Astrocyte of the spinal cord (primary cell): Measurements from ENCODE around the gene BRWD1.

Experiments used
- DNase-seq: peaks from one replicate; pipeline ENCODE4 v3.0.0; 2011; ENCODE audit warnings: low read depth, low spot score
- H3K4me3 ChIP-seq: 2 replicates; pipeline ENCODE4 v1.5.1; 2011; ENCODE audit warnings: low read depth, mild to moderate bottlenecking, low read length, moderate library complexity
- in situ Hi-C: cut with HindIII; loops from 2 replicates; pipeline ENCODE4 v1.10.0; 2017; ENCODE audit warnings: low sequenced_read_pairs
- TF ChIP-seq, protein P1 (sequence below): IDR thresholded peaks from 2 replicates; pipeline ENCODE4 v1.5.1; 2012; ENCODE audit warnings: low read depth, mild to moderate bottlenecking, low read length, inconsistent platforms

The BRWD1 gene

DNA sequence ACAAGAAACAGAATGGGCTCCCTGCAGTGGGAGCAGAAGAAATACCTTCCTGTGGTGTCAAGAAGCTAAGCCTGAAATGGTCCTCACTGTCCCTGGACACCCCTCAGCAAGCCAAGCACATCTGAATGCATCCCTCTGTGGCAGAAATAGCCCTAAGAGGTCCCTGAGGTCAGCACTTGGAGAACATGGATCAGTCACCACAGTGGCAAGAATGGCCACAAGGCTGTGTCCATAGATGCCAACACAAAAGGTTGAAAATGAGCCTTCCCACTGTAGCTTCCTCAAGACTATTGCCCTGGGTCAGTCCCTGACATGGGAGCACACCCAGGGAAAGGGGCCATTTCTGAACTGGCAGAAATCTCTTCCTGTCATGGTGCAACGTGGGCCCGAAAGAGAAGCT is 157.9 kb downstream of the BRWD1 start:
- in situ Hi-C loops = no loop called here
- TF ChIP-seq, protein P1, sequence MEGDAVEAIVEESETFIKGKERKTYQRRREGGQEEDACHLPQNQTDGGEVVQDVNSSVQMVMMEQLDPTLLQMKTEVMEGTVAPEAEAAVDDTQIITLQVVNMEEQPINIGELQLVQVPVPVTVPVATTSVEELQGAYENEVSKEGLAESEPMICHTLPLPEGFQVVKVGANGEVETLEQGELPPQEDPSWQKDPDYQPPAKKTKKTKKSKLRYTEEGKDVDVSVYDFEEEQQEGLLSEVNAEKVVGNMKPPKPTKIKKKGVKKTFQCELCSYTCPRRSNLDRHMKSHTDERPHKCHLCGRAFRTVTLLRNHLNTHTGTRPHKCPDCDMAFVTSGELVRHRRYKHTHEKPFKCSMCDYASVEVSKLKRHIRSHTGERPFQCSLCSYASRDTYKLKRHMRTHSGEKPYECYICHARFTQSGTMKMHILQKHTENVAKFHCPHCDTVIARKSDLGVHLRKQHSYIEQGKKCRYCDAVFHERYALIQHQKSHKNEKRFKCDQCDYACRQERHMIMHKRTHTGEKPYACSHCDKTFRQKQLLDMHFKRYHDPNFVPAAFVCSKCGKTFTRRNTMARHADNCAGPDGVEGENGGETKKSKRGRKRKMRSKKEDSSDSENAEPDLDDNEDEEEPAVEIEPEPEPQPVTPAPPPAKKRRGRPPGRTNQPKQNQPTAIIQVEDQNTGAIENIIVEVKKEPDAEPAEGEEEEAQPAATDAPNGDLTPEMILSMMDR = no peak
- DNase-seq = no peak
- H3K4me3 ChIP-seq = no peak overlapping the region

DNA sequence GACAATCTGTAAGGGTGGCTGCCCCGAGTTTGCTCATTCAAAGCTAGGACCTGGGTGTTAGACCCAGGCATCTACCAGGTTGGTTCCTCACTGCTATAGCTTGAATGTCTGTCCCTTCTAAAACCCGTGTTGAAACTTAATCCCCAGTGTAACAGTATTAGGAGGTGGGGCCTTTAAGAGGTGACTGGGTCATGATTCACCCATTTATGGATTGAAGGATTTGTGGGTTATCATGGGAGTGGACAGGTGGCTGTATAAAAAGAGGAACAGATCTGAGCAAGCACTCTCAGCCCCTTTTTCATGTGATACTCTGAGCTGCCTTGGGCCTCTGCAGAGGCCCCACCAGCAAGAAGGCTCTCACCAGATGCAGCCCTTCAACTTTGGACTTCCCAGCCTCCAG is 159.6 kb downstream of the BRWD1 start:
- in situ Hi-C loops = no loop called here

DNA sequence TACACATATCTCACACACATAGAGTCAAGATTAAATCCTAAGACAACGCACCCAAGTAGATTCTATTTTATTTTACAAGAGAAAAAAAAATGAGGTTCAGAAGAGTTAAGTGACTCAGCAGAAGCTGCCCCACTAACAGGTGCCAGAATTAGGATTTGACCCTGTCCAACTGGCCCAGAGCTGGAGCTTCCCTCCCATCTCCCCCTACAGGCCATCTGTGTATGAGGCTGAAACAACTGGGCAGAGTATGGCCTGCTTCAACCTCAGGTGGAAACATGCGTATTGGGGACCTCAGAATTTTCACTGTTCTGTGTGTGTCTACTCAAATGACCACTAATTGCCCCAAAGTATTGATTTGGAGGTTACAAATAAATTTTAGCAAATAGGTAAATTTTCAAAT is 160.1 kb downstream of the BRWD1 start:
- in situ Hi-C loops = no loop called here
- TF ChIP-seq, protein P1 = peak; percentile 57

More for the DNA sequence above, 159.6 kb downstream of the BRWD1 start:
- no peak overlapping the region for H3K4me3 ChIP-seq
- TF ChIP-seq, protein P1 = no peak
- no peak for DNase-seq

DNA sequence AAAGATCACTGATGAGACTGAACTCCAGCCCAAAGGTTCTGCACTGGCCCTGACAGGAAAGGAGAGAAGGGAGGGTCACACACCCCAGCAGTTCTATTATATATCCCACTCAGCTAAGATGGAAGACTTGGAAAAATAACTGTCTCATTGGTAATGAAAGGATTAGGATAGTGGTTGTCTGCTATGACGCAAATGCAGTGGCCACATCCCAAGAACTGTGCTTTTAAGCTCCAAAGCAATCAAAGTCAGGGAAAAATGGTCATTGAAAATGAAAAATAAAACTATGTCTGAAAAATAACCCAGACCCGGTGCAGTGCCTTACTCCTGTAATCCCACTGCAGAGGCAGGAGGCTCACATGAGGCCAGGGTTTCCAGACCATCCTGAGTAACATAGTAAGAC is 161.2 kb downstream of the BRWD1 start:
- H3K4me3 ChIP-seq = no peak overlapping the region
- no peak for DNase-seq
- TF ChIP-seq, protein P1 = no peak
- in situ Hi-C loops = no loop called here

More for the DNA sequence above, 160.1 kb downstream of the BRWD1 start:
- DNase-seq = no peak
- no peak overlapping the region for H3K4me3 ChIP-seq

DNA sequence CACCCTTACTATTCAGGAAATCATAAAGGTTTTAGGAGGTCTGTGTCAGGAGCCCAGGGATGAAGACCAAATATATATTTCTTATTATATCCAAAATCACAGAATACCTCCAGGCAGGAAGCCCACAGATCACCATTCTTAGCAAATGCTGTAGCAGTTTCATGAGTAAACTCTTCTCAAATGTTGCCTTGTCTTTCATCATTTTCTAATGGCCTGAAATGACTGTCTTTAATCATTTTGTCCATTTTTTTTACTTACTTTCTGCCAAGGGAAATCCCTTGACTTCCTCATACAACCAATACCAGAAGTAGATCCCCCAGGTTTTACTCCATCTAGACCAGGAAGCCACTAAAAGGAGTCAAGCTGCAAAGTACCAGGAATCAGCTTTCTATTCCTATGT is 162.6 kb downstream of the BRWD1 start:
- no peak for DNase-seq
- TF ChIP-seq, protein P1 = no peak
- no peak overlapping the region for H3K4me3 ChIP-seq
- in situ Hi-C loops = no loop called here

DNA sequence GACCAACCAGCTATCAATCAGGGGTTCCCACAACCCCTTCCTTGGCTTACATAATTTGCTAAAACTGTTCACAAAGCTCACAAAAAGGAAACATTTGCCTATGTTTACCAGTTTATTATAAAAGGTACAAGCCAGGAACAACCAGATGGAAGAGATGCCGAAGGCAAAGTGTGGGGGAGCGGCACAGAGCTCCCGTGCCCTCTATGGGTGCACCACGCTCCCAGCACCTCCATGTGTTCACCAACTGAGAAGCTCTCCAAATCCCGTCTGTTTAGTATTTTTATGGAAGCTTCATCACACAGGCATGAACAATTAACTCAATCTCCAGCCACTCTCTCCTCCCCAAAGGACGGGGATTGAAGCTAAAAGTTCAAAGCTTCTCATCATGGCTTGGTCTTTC is 163.1 kb downstream of the BRWD1 start:
- no peak for DNase-seq
- TF ChIP-seq, protein P1 = no peak
- in situ Hi-C loops = no loop called here
- no peak overlapping the region for H3K4me3 ChIP-seq

DNA sequence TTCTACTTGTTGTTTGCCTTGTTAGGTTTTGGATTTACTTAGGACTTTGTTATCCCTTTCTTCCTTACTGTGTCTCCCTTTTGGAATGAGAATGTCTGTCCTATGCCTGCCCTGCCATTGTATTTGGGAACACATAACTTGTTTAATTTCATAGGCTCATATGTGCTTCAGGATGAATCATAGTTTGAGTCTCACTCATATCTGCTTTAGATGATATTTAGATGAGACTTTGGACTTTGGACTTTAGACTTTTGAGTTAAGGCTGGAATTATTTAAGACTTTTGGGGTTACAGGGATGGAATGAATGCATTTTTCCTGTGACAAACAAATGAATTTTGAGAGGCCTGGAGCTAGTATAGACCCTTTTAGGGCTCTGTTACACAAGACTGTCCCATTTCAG is 163.6 kb downstream of the BRWD1 start:
- DNase-seq = no peak
- in situ Hi-C loops = no loop called here
- TF ChIP-seq, protein P1 = no peak

More for the DNA sequence above, 163.6 kb downstream of the BRWD1 start:
- no peak overlapping the region for H3K4me3 ChIP-seq
